Measurements from ENCODE around the gene PRXL2A.
A peak's percentile ranks its signal among the peaks of the same experiment; 100 is the strongest.

PRXL2A gene

DNA sequence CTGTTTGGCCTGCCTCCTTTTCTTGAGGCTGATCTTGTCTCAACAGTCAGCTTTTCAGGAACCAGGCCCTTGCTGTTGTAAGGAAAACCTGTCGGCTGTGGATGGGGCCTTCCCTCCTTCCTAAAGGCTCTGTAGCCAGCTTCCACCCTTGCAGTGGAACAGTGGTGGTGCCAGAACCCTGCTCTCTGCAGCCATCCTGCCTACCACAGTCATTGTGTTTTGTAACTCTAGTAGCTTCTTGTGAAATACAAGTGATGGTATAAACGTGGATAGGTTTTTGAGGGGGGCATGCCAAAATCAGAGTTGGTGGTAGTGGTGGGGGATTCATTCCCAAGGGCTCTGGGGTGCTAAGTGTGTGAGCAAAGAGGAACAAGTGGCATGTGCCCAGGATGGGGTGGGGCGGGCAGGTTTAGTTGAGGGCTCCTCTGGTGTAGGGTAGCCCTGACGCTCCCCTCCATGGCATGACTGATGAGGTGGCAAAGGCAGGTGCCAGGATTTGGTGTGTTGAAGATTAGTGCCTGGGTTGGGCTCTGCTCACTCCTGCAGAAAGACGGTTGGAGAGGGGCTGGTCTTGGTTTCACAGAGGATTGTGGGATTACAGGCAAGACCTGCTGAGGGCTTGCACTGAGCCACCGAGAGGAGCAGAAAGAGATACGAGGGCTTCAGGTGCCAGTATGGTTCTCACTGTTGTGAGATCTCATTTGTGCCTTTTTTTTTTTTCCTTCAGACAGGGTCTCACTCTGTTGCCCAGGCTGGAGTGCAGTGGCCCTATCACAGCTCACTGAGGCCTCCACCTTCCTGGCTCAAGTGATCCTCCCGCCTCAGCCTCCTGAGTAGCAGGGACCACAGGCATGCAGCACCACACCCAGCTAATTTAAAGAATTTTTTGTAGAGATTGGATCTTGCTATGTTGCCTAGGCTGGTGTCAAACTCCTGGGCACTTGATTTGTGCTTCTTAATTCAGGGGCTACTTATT, 53.1 kb downstream of the PRXL2A start:
- DNase-seq (ENCODE audit: low spot score): no peak

DNA sequence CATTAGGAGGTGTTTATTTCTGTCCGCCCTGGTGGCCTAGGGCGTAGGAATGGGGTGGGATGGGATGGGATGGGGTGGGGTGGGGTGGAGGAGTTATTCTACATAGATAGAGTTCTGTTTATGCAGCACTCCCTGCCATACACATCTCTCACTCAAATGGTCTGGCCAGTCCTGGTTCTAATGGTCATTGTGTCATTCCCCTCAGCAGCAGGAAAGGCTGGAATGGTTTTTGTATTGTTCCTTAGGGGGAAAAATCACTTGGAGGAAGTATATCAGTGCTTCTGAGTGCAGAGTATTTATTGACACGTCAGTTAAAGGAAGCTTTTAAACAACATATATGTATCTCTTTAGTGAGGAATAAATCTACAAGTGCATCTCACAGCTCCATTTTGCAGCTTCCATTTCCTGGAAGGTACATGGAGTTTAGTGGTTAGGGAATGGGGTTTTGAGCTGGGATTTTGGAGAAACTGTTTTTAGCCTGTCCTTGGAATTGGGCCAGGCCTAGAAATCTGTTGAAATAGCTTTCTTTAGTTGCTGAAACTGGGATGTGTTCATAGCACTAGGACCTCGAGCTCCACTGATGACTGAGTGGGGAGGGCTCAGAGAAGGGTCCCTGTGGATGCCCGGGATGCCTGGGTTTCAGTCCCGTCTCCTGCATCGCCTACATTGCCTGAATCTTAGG, 54.1 kb downstream of the PRXL2A start:
- peak; percentile 77 for DNase-seq (ENCODE audit: low spot score)

DNA sequence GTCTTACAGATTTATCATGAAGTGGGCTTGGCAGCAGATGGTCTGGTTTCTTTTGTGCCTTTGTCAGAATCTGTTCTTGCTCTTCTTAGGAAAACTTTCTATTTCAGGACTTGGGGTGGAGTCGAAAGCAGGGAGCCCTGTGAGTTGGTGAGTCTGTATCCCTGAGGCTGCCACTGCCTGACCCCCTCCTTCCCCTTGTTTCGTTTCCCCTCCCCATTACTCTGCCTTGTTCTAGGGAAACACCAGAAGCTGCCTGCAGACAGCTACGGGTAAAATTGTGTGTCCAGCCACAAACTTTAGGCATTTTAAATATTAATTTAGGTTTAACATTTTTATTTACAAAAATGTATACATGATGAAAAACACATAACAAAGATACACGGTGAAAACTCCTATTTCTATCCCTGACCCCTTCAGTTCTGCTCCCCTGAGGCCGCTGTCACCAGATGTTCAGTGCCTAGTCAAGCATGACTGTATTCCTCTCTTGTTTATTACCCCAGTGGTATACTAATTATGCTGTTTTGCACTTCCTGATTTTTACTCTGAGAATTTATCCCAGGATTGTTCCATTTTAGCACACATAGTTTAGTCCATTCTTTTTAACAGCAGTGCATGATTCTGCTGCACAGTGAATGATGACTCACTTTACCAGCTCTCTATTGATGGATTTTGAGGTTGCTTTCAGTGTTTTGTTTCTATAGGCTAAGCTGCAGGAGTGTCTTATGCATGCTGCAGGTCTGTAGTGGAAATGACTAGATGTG, 54.8 kb downstream of the PRXL2A start:
- peak; percentile 89 for DNase-seq (ENCODE audit: low spot score)

DNA sequence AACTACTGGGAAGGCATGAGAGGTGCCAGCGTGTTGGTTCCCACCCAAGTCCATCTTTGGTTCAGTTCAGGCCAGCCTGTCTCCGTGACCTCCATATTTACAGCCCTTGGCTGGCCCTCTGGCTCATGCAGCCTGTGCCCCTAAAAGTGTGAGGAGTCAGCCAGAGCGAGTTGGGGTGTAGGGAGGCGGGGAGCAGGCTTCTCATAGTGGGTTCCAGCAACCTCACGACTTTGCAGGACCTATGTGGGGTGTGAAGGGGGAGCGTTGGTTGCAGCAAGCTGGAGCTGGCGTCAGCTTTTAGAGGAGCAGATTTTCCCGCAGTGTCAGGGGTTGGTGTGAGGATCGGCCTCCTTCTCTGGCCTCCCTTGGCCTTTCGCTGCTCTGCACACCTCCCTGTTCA, 55.5 kb downstream of the PRXL2A start:
- DNase-seq (ENCODE audit: low spot score): no peak

DNA sequence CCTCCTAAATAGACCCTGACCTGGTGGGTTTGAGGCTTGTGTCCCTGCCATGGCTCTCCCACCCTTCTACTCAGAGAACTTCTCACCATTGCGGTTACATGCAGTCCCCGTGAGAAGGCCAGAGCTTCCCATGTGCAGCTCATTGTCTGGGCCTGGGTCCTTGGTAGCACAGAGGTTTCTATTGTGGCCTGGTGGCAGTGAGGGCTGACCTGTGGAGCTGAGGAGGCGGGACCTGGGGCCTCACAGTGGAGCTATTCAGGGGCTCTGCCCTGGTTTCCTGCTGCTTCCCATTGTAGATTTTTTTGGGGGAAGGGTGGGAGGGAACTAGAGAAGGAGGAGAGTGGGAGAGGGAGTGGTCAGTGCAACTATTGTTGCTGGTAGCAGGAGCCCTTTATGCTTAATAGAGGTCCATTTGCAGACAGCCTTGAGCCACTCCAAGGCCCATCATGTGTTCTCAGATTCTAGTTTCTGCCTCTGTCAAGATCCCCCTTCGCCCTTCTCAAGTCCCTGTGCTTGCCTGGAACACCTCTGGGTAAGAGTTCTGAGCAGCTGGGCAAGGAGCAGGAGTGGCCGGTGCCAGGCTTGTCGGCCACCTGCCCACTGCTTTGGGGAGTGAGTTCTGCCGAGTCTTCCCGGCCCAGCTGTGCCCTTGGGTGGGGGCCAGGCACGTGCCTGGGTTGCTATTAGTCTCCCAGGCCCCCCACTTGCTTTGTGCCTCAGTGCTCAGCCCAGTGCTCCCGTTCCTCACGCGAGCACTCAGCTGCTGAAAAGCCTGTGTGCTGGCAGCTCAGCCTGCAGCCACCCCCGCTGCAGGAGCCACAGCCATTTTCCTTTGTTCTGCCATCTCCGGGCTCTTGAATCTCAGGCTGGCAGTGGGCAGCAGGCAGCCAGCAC, 56.5 kb downstream of the PRXL2A start:
- no peak for DNase-seq (ENCODE audit: low spot score)

DNA sequence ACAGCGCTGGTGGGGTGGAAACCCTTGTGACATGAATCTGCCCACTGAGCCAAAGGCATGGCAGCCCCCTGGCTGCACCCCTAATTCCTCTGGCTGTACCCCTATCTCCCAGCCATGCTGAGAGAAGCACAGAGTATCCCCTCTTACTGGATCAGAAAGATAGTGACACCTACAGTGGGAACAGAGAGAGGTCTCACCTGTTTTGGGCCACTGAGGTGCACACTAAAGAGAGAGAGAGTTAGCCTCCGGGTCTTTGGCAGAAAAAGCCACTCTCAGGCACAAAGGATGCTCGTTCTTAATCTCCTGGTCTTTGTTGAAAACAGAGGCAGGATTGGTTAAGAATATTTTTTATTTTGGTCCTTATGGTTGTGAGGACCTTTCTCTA, 57.1 kb downstream of the PRXL2A start:
- DNase-seq (ENCODE audit: low spot score): no peak

DNA sequence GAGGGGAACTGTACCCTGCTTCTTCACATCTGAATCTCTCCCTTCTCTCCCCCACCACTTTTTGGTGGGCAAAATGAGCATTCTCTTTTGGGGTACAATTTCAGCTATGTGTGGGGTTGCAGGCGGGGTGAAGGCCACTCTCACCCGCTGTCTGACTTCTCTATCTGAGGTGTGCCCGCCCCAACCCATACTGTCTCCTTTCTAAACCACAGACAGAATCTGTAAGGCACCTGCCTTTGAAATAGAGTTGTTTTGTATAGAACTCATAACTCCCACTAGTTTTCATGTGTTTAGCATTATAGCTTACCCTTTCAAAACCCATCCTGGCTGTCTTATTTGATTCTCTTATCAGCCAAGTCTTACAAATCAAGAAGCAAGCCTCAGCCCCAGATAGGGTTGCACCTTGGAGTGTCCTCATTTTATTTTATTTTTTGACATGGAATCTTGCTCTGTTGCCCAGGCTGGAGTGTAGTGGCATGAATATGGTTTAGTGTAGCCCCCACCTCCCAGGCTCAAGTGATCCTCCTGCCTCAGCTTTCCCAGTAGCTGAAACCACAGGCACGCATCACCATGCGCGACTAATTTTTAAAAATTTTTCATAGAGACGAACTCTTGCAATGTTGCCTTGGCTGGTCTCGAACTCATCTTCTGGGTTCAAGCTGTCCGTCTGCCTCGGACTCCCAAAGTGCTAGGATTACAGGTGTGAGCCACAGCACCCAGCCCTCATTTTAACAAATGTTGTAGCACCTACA, 57.7 kb downstream of the PRXL2A start:
- DNase-seq (ENCODE audit: low spot score): no peak

DNA sequence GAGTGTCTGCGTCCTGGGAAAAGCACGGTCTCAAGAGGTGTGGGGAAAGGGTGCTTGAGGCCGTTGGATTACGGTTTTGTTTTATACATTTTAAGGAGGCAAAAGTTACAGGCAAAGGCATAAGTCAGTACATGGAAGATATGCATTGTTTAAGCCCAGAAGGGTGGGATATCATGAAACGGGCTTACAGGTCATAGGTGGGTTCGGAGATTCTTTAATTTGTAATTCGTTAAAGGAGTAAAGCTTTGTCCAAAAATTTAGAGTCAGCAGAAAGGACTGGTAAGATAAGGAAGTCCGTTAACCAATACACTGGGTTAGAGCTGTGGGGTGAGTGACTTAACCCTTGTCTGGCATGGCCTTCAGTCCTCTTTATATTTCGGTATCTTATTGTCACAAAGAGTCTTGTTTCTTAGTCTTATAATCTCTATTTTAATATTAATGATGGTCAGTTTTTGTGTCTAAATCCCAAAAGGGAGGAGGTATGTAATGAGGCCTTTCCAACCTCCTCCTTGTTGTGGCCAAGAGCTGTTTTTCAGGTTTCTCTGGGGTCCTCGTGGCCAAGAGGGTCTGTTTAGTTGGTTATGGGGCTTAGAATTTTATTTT, 58.5 kb downstream of the PRXL2A start:
- DNase-seq (ENCODE audit: low spot score): no peak

DNA sequence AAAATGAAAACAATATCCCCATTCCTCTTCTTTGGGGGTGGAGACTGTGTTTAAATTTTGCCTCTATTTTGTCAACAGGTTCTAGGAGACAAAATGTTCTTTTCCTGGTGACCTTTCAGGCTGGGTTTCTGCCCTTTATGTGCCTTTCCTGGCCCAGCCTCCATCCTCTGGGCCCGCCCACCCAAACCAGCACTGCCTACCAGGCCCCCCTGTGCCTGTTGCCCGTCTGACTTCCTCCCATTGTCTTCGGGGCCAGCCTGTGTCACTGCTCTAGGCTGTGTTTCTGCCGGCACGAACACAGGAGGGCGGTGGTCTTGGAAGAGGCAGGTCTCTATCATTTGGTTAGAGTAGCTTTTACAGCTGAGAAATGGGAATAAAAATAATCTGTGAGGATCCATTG, 59.7 kb downstream of the PRXL2A start:
- DNase-seq (ENCODE audit: low spot score): peak; percentile 88

DNA sequence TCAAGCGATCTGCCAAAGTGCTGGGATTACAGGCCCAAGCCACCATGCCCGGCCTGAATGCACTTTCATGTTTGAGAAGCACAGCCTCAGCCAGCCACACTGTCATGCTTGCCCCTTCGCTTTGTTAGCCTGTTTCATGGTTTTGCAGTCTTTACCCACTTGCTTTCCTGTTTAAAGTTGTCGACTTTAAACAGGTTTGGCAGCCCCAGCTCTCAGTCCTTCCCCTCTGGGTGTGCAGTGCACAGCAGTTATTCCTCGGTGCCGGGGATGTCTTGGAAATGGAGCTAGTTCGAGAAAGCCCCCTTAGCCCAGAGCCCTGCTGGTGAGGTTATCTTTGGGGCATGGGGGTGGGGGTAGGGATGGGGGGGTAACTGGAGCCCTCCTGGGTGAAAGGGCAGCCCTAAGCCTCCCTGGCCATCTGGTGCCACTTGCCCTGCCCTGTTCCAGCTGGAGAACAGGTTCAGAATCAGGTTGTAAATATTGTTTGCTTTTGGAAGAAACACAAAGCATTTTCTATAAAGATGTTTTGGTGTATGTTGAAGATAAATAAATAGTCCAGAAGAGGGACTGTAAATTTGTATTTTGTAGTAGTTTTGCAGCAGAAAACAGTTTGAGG, 60.6 kb downstream of the PRXL2A start:
- no peak for DNase-seq (ENCODE audit: low spot score)

DNA sequence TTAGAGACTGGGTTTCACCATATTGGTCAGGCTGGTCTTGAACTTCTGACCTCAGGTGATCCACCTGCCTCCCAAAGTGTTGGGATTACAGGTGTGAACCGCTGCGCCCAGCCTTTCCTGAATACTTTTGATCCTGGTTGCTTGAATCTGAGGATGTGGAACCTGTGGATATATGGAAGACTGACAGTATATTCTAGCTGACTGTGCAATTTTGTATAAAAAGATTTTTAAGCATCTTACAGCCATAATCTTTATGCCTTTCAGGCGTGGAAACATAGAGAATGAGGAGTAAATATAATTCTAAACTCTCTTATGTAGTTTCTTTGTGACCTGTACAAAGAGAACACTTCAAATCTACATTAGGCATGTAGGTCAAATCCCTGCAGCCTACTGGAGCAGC, 61.9 kb downstream of the PRXL2A start:
- no peak for DNase-seq (ENCODE audit: low spot score)

DNA sequence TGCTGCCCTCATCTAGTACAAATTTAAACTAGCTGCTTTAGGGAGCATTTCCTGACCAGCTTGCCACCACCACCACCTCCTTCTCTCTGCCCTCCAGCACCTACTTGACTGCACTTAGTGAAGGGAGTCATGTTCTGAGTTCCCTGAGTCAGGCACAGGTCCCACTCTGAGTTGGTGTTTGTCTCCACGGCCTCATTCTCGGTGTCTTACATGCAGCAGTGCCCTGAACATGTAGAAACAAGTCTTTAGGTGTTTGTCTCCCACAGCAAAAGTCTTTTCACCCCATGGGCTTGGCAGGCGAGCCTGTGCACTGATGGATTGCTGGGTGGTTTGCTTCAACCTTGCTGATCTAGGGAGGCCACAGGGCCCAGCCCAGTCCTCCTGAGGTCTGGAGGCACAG, 62.6 kb downstream of the PRXL2A start:
- no peak for DNase-seq (ENCODE audit: low spot score)

DNA sequence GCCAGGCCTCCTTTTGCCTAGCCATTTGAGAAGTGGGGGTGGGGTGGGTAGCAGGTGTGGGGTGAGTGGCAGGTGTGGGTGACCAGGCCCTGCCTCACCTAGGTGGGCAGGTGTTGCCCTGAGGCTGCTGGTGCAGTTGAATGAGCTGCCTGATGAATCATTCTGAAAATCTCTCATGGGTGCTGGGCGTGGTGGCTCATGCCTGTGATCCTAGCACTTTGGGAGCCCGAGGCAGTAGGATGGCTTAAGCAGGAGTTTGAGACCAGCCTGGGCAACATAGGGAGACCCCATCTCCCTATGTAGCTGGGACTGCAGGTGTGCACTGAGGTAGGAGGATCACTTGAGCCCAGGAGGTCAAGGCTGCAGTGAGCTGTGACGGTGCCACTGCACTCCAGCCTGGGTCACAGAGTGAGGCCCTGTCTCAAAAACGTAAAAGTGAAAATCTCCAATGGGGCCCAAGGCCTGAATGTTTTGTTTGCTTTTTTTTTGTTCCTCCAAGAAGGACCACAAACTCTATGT, 63.4 kb downstream of the PRXL2A start:
- no peak for DNase-seq (ENCODE audit: low spot score)

DNA sequence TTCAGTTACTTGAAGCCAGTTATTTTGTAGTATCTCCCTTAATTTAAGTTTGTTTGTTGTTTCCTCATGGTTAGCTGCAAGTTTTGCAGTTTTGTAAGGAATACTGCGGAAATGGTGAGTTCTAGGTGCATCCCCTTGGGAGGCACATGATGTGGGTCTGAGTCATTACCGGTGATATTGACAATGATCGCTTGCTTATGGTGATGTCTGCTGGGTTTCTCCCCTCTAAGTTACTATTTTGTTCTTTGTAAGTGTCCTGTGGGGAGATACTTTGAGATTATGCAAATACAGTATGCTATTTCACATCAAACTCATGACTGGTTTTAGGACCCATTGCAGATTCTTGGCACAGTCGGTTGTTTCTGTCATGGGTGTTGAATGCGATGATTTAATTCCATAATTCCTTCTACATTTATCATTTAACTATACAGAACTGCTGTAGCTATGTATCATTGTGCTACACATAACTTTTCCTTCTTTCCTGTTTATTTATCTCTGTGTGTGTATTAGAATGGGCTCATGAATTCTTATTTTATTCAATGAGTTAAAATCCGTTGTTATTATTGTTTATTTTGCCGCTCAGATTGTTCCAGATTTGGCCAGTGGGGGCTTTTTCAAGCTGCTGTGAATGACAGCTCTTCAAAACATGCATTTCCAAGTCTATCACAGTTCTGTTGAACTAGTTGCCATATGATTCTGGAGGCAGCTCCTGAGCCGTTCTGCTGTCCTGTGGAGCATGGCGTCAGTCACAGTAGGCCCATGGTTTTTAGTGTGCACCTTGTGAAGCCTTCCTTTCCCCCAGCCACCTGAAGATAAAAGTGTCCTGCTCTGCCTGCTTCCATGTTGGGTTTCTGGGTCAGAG, 64.1 kb downstream of the PRXL2A start:
- DNase-seq (ENCODE audit: low spot score): peak; percentile 75

DNA sequence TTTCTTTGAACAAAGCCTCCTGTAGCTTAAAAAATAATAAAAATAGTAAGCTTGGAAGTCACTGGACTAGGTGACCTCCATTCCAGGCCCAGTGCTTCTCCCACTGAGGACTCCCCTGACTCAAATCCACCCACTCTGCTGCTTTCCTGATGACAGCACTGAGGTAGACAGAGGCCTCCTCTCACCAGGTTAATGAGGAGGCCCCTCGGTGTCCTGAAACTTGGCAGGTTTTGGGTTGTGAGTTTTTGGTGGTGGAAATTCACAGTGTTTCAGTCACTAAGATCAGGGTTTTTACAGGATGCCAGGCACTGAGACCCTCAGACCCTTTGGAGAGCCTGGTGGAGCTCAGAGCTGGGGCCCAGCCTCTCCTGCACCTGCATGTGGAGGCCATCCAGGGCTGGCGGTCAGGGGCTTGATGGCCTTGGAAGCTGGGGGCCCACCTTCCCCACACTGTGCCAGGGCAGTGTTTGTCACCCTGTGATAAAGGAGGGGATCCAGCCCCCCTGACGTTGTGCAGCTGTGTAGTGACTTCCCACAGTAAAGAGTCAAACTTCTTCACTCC, 64.8 kb downstream of the PRXL2A start:
- no peak for DNase-seq (ENCODE audit: low spot score)

DNA sequence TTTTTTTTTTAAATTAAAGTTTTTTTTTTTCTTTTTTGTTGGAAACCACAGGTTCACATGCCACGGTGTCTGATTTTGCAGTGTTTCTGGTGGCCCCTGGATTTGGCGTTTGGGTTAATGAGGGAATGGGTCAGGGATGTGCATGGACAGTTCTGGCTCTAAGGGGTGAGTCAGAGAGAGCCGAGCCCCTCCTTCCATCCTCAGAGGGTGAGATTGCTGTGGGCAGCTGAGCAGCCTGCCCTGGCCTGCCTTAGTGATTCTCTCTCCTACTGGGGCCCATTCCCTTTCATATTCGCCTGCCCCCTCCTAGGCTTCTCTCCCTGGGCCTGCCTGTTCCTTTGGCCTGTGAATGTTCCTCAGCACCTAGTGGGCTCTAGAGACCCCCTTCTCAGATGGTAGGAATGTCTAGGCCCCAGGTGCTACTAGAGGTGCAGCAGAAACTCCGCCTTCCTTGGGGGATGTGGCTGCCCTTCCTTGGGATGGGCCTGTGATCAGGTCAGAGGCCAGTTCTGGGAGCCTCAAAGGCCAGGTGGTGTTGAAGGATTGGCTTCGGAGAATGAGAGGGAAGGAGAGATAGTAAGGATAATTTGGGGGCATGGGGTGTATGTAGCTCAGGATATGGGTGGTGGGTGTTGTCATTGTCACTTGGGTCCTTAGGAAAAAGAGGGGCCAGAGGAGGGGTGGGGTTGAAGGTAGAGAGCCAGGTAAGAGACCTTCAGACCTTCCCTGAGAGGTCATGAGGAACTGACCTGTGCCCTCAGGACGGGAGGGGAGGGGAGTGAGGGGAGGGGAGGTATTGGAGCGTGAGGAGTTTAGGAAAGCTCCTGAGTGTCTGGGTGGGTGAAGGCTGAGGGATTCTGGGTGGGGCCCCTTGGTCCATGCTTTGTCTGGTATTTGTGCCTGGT, 65.6 kb downstream of the PRXL2A start:
- DNase-seq (ENCODE audit: low spot score): no peak

DNA sequence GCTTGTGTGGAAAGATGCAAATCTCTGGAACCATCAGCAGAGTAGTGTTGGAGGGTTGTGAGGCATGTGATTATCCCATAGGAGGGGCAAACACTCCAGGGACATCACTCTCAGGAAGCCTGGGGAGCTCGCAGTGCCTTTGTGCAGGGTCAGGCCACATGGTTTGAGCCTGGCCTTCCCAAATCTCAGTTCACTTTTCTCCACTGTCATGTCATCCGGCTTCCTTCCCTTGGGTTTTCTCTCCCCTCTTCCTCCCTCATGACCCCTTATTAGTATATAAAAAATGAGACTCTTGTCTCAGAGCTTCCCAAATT, 66.2 kb downstream of the PRXL2A start:
- DNase-seq (ENCODE audit: low spot score): no peak

DNA sequence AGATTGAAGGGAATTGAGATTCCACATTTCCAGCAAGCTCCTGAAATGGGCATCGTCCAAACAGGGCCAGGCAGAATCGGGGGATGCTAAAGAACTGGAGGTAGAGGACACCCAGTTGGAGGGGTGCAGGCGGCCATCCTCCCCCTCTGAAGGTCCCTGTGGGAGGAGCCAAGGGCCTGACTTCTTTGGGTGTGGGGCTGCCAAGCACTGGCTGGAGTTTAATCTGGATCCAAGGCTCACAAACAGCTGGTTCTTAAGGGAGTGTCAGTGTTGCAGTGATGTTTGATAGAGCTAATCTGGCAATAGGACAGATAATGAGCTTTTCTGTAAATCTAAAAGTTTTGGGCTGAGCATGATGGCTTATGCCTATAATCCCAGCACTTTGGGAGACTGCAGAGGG, 66.6 kb downstream of the PRXL2A start:
- no peak for DNase-seq (ENCODE audit: low spot score)

Data from kidney capillary endothelial cell (primary cell).